SU-DHL-6 (cell line): ENCODE measurements around the gene YTHDC2.

Source experiments
- H2AFZ ChIP-seq: fragments of 200-600 bp; sonication (generic); 2 replicates; pipeline ENCODE4 v1.6.1; 2014; ENCODE audit warnings: low read depth, mild to moderate bottlenecking, moderate library complexity, mixed read lengths, antibody characterized with exemption, low read length; ENCODE audit not compliant: severe bottlenecking
- H3F3A ChIP-seq: fragments of 200-600 bp; shearing (Covaris generic); 2 replicates; pipeline ENCODE4 v1.6.0; 2016; ENCODE audit warnings: antibody characterized with exemption, mild to moderate bottlenecking; ENCODE audit not compliant: insufficient read depth
- H3K27ac ChIP-seq: fragments of 200-600 bp; sonication (generic); 2 replicates; pipeline ENCODE4 v1.5.1; 2016; ENCODE audit warnings: low read depth, mild to moderate bottlenecking, low read length, moderate library complexity, mixed read lengths
- H3K27me3 ChIP-seq: fragments of 200-600 bp; sonication (generic), shearing (Covaris generic); 2 replicates; pipeline ENCODE4 v1.6.0; 2014; ENCODE audit warnings: mild to moderate bottlenecking, low read length
- H3K36me3 ChIP-seq: fragments of 200-600 bp; sonication (generic); 2 replicates; pipeline ENCODE4 v1.6.1; 2014; ENCODE audit warnings: mild to moderate bottlenecking, low read length, mixed read lengths
- H3K4me2 ChIP-seq: fragments of 300-600, 200-600 bp; shearing (Covaris generic), sonication (generic); 2 replicates; pipeline ENCODE4 v1.6.0; 2014; ENCODE audit warnings: low read length, low read depth, mild to moderate bottlenecking; ENCODE audit not compliant: poor library complexity, severe bottlenecking
- H3K4me3 ChIP-seq: fragments of 200-600 bp; sonication (generic); 2 replicates; pipeline ENCODE4 v1.5.1; 2014; ENCODE audit warnings: antibody characterized with exemption, low read length, mild to moderate bottlenecking, mixed read lengths; ENCODE audit not compliant: insufficient read depth, poor library complexity, severe bottlenecking
- H3K79me2 ChIP-seq: fragments of 200-600 bp; sonication (generic); 2 replicates; pipeline ENCODE4 v1.6.1; 2014; ENCODE audit warnings: mild to moderate bottlenecking, low read length, moderate library complexity; ENCODE audit not compliant: insufficient read depth
- H3K9ac ChIP-seq: fragments of 200-600 bp; sonication (generic); 2 replicates; pipeline ENCODE4 v1.7.0; 2014; ENCODE audit warnings: mild to moderate bottlenecking, low read length
- H3K9me2 ChIP-seq: fragments of 200-600 bp; sonication (generic); replicated peaks from 2 replicates; pipeline ENCODE4 v1.6.1; 2014; ENCODE audit warnings: low read length; ENCODE audit not compliant: insufficient read depth
- H3K9me3 ChIP-seq: fragments of 200-600 bp; sonication (generic); 2 replicates; pipeline ENCODE4 v1.6.1; 2014; ENCODE audit warnings: low read length, mixed read lengths; ENCODE audit not compliant: insufficient read depth
- H4K20me1 ChIP-seq: fragments of 200-600 bp; sonication (generic); 2 replicates; pipeline ENCODE4 v1.6.1; 2014; ENCODE audit warnings: low read depth, mild to moderate bottlenecking, antibody characterized with exemption, low read length, moderate library complexity, mixed read lengths
- CTCF ChIP-seq: fragments of 200-600 bp; sonication (generic); IDR thresholded peaks from one replicate; pipeline ENCODE4 v1.5.1; 2017; ENCODE audit warnings: antibody characterized with exemption, mild to moderate bottlenecking, low read length, moderate library complexity; ENCODE audit not compliant: insufficient read depth, poor library complexity, severe bottlenecking
- EZH2phosphoT487 ChIP-seq: fragments of 200-600 bp; sonication (generic), shearing (Covaris generic); conservative IDR thresholded peaks from 2 replicates; pipeline ENCODE4 v1.6.1; 2018; ENCODE audit warnings: mild to moderate bottlenecking, antibody characterized with exemption, low read length, moderate library complexity, mixed read lengths

Gene YTHDC2

GRCh38 chr5:113520429-113520828, 6.9 kb downstream of the YTHDC2 start:
- H3K36me3 ChIP-seq, result peaks cover 12% of the 10 kb centered on the region
- H3K79me2 ChIP-seq, result peaks cover 56% of the 10 kb centered on the region
- H3K4me2 ChIP-seq, result no peak overlapping the region

GRCh38 chr5:113520899-113521298, 7.4 kb downstream of the YTHDC2 start:
- Histone ChIP-seq H4K20me1 (no peaks in the 10 kb centered on the region), H3K36me3 (peaks cover 17% of the 10 kb centered on the region), H3K79me2 (peaks cover 56% of the 10 kb centered on the region), H2AFZ (no peak overlapping the region), H3K27ac (no peak overlapping the region), H3K27me3 (no peaks in the 10 kb centered on the region), H3K4me2 (no peak overlapping the region), H3K9me3 (no peaks in the 10 kb centered on the region), H3K9ac (no peak overlapping the region), H3F3A (0 out of 2 replicates have a peak, but pooled peaks cover 11% of the 10 kb centered on the region), H3K9me2 (no peaks in the 10 kb centered on the region), H3K4me3 (no peak overlapping the region)
- TF ChIP-seq CTCF, result no peak
- TF ChIP-seq EZH2phosphoT487, result no peak

More at GRCh38 chr5:113520429-113520828, 6.9 kb downstream of the YTHDC2 start:
- H2AFZ ChIP-seq, result no peak overlapping the region
- no peak overlapping the region for H3K9ac ChIP-seq
- no peaks in the 10 kb centered on the region for H4K20me1 ChIP-seq
- H3K27ac ChIP-seq, result no peak overlapping the region
- no peaks in the 10 kb centered on the region for H3K27me3 ChIP-seq
- H3K4me3 ChIP-seq, result no peak overlapping the region
- TF ChIP-seq CTCF (no peak), EZH2phosphoT487 (no peak)
- H3K9me2 ChIP-seq, result no peaks in the 10 kb centered on the region
- H3F3A ChIP-seq, result peaks cover 13% of the 10 kb centered on the region; the same call in 1 of the 2 replicates
- no peaks in the 10 kb centered on the region for H3K9me3 ChIP-seq

GRCh38 chr5:113523168-113523567, 9.7 kb downstream of the YTHDC2 start:
- Histone ChIP-seq H3K9me2 (no peaks in the 10 kb centered on the region), H3K9me3 (no peaks in the 10 kb centered on the region), H3K9ac (no peak overlapping the region), H3F3A (0 out of 2 replicates have a peak, but pooled peaks cover 15% of the 10 kb centered on the region), H4K20me1 (no peaks in the 10 kb centered on the region), H3K4me3 (no peak overlapping the region), H3K79me2 (peaks cover 57% of the 10 kb centered on the region), H2AFZ (no peak overlapping the region), H3K4me2 (peak overlapping the region; percentile 32), H3K36me3 (peaks cover 33% of the 10 kb centered on the region), H3K27ac (no peak overlapping the region), H3K27me3 (no peaks in the 10 kb centered on the region)
- no peak for TF ChIP-seq CTCF
- TF ChIP-seq EZH2phosphoT487, result no peak
